ENCODE results near the gene FRMPD1. TPM values are rescaled to one million over a fixed set of nuclear protein-coding genes. Genes with fewer than 3 reads are reported as not detected.

FRMPD1 gene
- total RNA-seq, 4 donors from 2014 or later = 0.27 to 4.6 (median 0.64) TPM; not detected in 1

GRCh38 chr9:37700131-37700530, 49.4 kb downstream of the FRMPD1 start:
- Histone ChIP-seq H3K4me3 (no peak overlapping the region), H3K4me1 (no peaks in the 10 kb centered on the region), H3K9me3 (no peaks in the 10 kb centered on the region), H3K27me3 (peaks cover 6% of the 10 kb centered on the region), H3K36me3 (no peaks in the 10 kb centered on the region), H3K27ac (no peak overlapping the region)
- intact Hi-C loops (cut with DNase I; ENCODE audit: low total_unique reads) = no loop called here
- DNase-seq = no peak
- TF ChIP-seq CTCF (IDR thresholded peaks at IDR 0.05) = no peak
- TF ChIP-seq EP300 (IDR thresholded peaks at IDR 0.05; ENCODE audit: low read depth) = no peak
- no peak for TF ChIP-seq POLR2A (IDR thresholded peaks at IDR 0.05)
- no peak for TF ChIP-seq POLR2AphosphoS5 (IDR thresholded peaks at IDR 0.05)
- in situ Hi-C loops (cut with MboI; ENCODE audit: low pct_ligation_motif_present in 1 of 4, low pct_unique_long_range_greater_than_20kb in 1 of 4, low sequenced_read_pairs in 3 of 4) = no loop called here
- 46 to 48% methylated on average over 3 of the region's 3 CpGs for WGBS, 2 donors (ENCODE audit: low coverage in 1 of 2)

DNA sequence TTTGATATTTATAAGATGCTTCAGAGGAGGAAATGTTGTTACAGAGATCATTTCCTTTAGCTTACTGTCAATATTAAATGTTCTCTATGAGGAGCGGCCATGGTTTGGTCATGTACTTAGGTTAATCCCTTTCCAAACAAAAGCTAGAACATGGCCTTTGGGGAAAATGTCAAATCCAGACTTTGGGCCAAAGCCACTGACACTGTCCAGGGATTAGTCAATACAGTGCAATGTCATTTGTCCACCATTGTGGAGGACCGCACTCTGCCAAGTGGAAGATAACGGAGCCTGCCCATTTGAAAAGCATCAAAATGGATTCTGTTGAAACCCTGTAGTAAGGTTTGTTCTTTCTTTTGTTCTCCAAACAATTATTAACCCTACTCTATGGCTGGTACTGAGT, 50.1 kb downstream of the FRMPD1 start:
- H3K36me3 ChIP-seq = no peaks in the 10 kb centered on the region
- H3K4me1 ChIP-seq = no peaks in the 10 kb centered on the region
- H3K9me3 ChIP-seq = no peaks in the 10 kb centered on the region
- H3K27ac ChIP-seq = no peak overlapping the region
- no peak overlapping the region for H3K4me3 ChIP-seq
- intact Hi-C loops (cut with DNase I; ENCODE audit: low total_unique reads) = no loop called here
- TF ChIP-seq POLR2AphosphoS5 (IDR thresholded peaks at IDR 0.05) (no peak), CTCF (IDR thresholded peaks at IDR 0.05) (no peak), POLR2A (IDR thresholded peaks at IDR 0.05) (no peak), EP300 (IDR thresholded peaks at IDR 0.05; ENCODE audit: low read depth) (no peak)
- H3K27me3 ChIP-seq = no peaks in the 10 kb centered on the region
- WGBS, 2 donors (ENCODE audit: low coverage in 1 of 2) = 76% methylated on average over 3 of the region's 3 CpGs; no CpG with 5 or more reads in 1 of the 2 donors
- in situ Hi-C loops (cut with MboI; ENCODE audit: low pct_ligation_motif_present in 1 of 4, low pct_unique_long_range_greater_than_20kb in 1 of 4, low sequenced_read_pairs in 3 of 4) = no loop called here
- no peak for DNase-seq

- Histone ChIP-seq H3K4me3 (no peak overlapping the region), H3K9me3 (no peaks in the 10 kb centered on the region), H3K36me3 (no peaks in the 10 kb centered on the region), H3K27ac (no peak overlapping the region), H3K4me1 (no peaks in the 10 kb centered on the region), H3K27me3 (peaks cover 3% of the 10 kb centered on the region)
- TF ChIP-seq CTCF (IDR thresholded peaks at IDR 0.05) (no peak), POLR2AphosphoS5 (IDR thresholded peaks at IDR 0.05) (no peak), POLR2A (IDR thresholded peaks at IDR 0.05) (no peak), EP300 (IDR thresholded peaks at IDR 0.05; ENCODE audit: low read depth) (no peak)
- in situ Hi-C loops (cut with MboI; ENCODE audit: low pct_ligation_motif_present in 1 of 4, low pct_unique_long_range_greater_than_20kb in 1 of 4, low sequenced_read_pairs in 3 of 4) (no loop called here), intact Hi-C loops (cut with DNase I; ENCODE audit: low total_unique reads) (no loop called here)
- WGBS, 2 donors (ENCODE audit: low coverage in 1 of 2) = 79 to 88% methylated on average over 3 of the region's 3 CpGs
- DNase-seq = no peak
These were observed 55.0 kb downstream of the FRMPD1 start for GRCh38 chr9:37705787-37706186.

DNA sequence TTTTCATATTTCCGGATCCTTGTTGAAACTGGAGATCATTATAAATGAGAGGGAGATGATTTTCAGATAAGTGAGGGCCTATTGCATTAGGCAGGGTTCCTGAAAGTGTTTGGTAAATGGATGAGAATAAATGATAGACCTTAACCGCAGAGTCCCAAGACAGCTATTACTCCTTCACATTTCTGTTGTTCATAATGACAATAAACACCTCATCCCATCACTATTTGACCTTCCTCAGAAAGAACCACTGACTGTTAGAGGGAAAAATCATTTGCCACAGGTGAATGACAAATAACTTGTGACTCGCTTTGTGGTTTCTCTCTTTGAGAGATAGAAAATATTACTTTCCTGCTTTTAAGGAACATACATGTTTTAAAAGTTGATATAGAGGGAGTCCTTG, 55.5 kb downstream of the FRMPD1 start:
- Histone ChIP-seq H3K9me3 (no peaks in the 10 kb centered on the region), H3K4me1 (no peaks in the 10 kb centered on the region), H3K27ac (no peak overlapping the region), H3K36me3 (no peaks in the 10 kb centered on the region), H3K4me3 (no peak overlapping the region), H3K27me3 (peaks cover 3% of the 10 kb centered on the region)
- 85 to 88% methylated on average over 3 of the region's 3 CpGs for WGBS, 2 donors (ENCODE audit: low coverage in 1 of 2)
- no peak for TF ChIP-seq POLR2A (IDR thresholded peaks at IDR 0.05)
- TF ChIP-seq EP300 (IDR thresholded peaks at IDR 0.05; ENCODE audit: low read depth) = no peak
- TF ChIP-seq CTCF (IDR thresholded peaks at IDR 0.05) = no peak
- TF ChIP-seq POLR2AphosphoS5 (IDR thresholded peaks at IDR 0.05) = no peak
- in situ Hi-C loops (cut with MboI; ENCODE audit: low pct_ligation_motif_present in 1 of 4, low pct_unique_long_range_greater_than_20kb in 1 of 4, low sequenced_read_pairs in 3 of 4) (no loop called here), intact Hi-C loops (cut with DNase I; ENCODE audit: low total_unique reads) (no loop called here)
- DNase-seq = no peak
